Mammary epithelial cell (primary cell): ENCODE data around the gene MYO15B.

Experiments used
- CTCF ChIP-seq, 2 donors: IDR thresholded peaks in 1 of 2; conservative IDR thresholded peaks in 1 of 2; 2 replicates each; pipeline ENCODE4 v1.5.1; 2011 to 2012; ENCODE audit warnings: inconsistent platforms in 2 of 2, low read length in 2 of 2, mild to moderate bottlenecking in 2 of 2, control low read depth in 1 of 2, low read depth in 1 of 2; ENCODE audit not compliant: insufficient read depth in 1 of 2; ENCODE audit errors: extremely low read depth in 1 of 2
- EZH2 ChIP-seq: IDR thresholded peaks from 2 replicates; pipeline ENCODE4 v1.6.1; 2012; ENCODE audit warnings: low read length, inconsistent platforms, borderline replicate concordance

DNA sequence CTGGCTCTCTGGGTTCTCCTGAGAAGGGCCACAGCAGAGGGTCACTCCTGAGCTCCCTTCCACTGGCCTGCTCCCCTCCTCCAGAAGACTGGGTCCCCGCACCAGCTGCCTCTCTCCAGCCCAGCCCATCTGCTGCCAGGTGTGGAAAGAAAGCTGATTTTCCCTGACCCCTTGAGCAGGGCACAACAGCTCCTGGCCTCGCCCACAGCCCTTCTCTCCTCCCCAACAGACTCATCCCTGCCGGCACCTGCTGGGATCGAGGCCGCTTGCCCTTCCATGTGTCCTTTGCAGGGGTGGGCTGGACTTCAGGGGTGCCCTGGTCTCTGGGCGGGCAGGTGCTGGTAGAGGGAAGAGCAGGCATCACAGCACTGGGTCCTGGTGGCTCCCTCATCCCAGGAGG is 40.8 kb downstream of the MYO15B start:
- no peak for TF ChIP-seq CTCF (conservative IDR thresholded peaks at IDR 0.05 in 1 of 2, IDR thresholded peaks at IDR 0.05 in 1 of 2; ENCODE audit: extremely low read depth in 1 of 2, insufficient read depth in 1 of 2, low read depth in 1 of 2, low read length in 2 of 2)
- TF ChIP-seq EZH2: no peak
